Measurements from ENCODE around the gene TINCR.

- TF ChIP-seq CTCF (IDR thresholded peaks at IDR 0.05; ENCODE audit: insufficient read depth, low read length, poor library complexity, severe bottlenecking): no peak
- no peak for TF ChIP-seq EZH2phosphoT487 (conservative IDR thresholded peaks at IDR 0.05; ENCODE audit: low read length)
These were observed 25.1 kb downstream of the TINCR start for GRCh38 chr19:5542665-5543064.

All from SU-DHL-6 (cell line).